ENCODE data around the gene TNFAIP8L1.

Gene TNFAIP8L1

GRCh38 chr19:4649392-4650047 is 10.2 kb downstream of the TNFAIP8L1 start:
- Mint-ChIP-seq H3K27ac (no peak overlapping the region), H3K36me3 (peaks cover 22 to 25% of the 10 kb centered on the region in 2 donors), H3K4me3 (peak overlapping the region in 1 of 2 donors; percentile 14)

GRCh38 chr19:4650159-4650558 is 10.8 kb downstream of the TNFAIP8L1 start:
- H3K27ac Mint-ChIP-seq = peak overlapping the region; percentile 34
- H3K9me3 Mint-ChIP-seq = no peaks in the 10 kb centered on the region
- H3K4me1 Mint-ChIP-seq = peaks cover 24 to 47% of the 10 kb centered on the region in 2 donors
- no peak overlapping the region for H3K4me3 Mint-ChIP-seq
- DNase-seq (no peak), ATAC-seq (replicated peaks) (no peak)
- H3K27me3 Mint-ChIP-seq = no peaks in the 10 kb centered on the region
- peaks cover 26 to 28% of the 10 kb centered on the region in 2 donors for H3K36me3 Mint-ChIP-seq

More at GRCh38 chr19:4649392-4650047, 10.2 kb downstream of the TNFAIP8L1 start:
- no peaks in the 10 kb centered on the region for H3K9me3 Mint-ChIP-seq
- H3K27me3 Mint-ChIP-seq = no peaks in the 10 kb centered on the region
- no peak for ATAC-seq (replicated peaks)
- peaks cover 19 to 41% of the 10 kb centered on the region in 2 donors for H3K4me1 Mint-ChIP-seq
- no peak for DNase-seq

- no peak overlapping the region for H3K4me3 Mint-ChIP-seq
- H3K27me3 Mint-ChIP-seq = no peaks in the 10 kb centered on the region
- DNase-seq (no peak), ATAC-seq (replicated peaks) (no peak)
- H3K27ac Mint-ChIP-seq = no peak overlapping the region
- H3K4me1 Mint-ChIP-seq = peaks cover 24 to 36% of the 10 kb centered on the region in 2 donors
- H3K9me3 Mint-ChIP-seq = no peaks in the 10 kb centered on the region
- H3K36me3 Mint-ChIP-seq = peaks cover 19 to 22% of the 10 kb centered on the region in 2 donors
These were observed 12.8 kb downstream of the TNFAIP8L1 start for GRCh38 chr19:4652075-4652474.

- Mint-ChIP-seq H3K27ac (no peak overlapping the region), H3K27me3 (no peaks in the 10 kb centered on the region), H3K9me3 (no peaks in the 10 kb centered on the region), H3K4me3 (no peak overlapping the region), H3K4me1 (peaks cover 15 to 21% of the 10 kb centered on the region in 2 donors), H3K36me3 (peaks cover 27 to 32% of the 10 kb centered on the region in 2 donors)
- no peak for ATAC-seq (replicated peaks)
- DNase-seq = no peak
These were observed 14.6 kb downstream of the TNFAIP8L1 start for GRCh38 chr19:4653793-4654436.

GRCh38 chr19:4654437-4655361 is 15.4 kb downstream of the TNFAIP8L1 start:
- no peaks in the 10 kb centered on the region for H3K27me3 Mint-ChIP-seq
- peaks cover 11 to 13% of the 10 kb centered on the region in 2 donors for H3K4me1 Mint-ChIP-seq
- H3K36me3 Mint-ChIP-seq = peaks cover 28 to 33% of the 10 kb centered on the region in 2 donors
- ATAC-seq (replicated peaks) (peak; percentile 42 to 46), DNase-seq (no peak)
- H3K9me3 Mint-ChIP-seq = no peaks in the 10 kb centered on the region
- H3K27ac Mint-ChIP-seq = peak overlapping the region; percentile 84
- H3K4me3 Mint-ChIP-seq = no peak overlapping the region

- Mint-ChIP-seq H3K36me3 (peaks cover 39 to 41% of the 10 kb centered on the region in 2 donors), H3K27me3 (no peaks in the 10 kb centered on the region), H3K27ac (no peak overlapping the region), H3K4me3 (no peak overlapping the region), H3K9me3 (no peaks in the 10 kb centered on the region), H3K4me1 (peaks cover 10 to 20% of the 10 kb centered on the region in 2 donors)
- ATAC-seq (replicated peaks) (no peak), DNase-seq (no peak)
These were observed 16.8 kb downstream of the TNFAIP8L1 start for GRCh38 chr19:4656102-4656501.

- Mint-ChIP-seq H3K4me3 (no peak overlapping the region), H3K4me1 (peaks cover 13 to 25% of the 10 kb centered on the region in 2 donors), H3K27me3 (no peaks in the 10 kb centered on the region), H3K9me3 (no peaks in the 10 kb centered on the region), H3K36me3 (peaks cover 48 to 50% of the 10 kb centered on the region in 2 donors), H3K27ac (no peak overlapping the region)
- DNase-seq (no peak), ATAC-seq (replicated peaks) (no peak)
These were observed 17.9 kb downstream of the TNFAIP8L1 start for GRCh38 chr19:4657262-4657661.

- DNase-seq = no peak
- no peak overlapping the region for H3K27ac Mint-ChIP-seq
- ATAC-seq (replicated peaks) = no peak
- peaks cover 15 to 25% of the 10 kb centered on the region in 2 donors for H3K4me1 Mint-ChIP-seq
- no peak overlapping the region for H3K4me3 Mint-ChIP-seq
- H3K9me3 Mint-ChIP-seq = no peaks in the 10 kb centered on the region
- peaks cover 48 to 53% of the 10 kb centered on the region in 2 donors for H3K36me3 Mint-ChIP-seq
- H3K27me3 Mint-ChIP-seq = no peaks in the 10 kb centered on the region
These were observed 18.5 kb downstream of the TNFAIP8L1 start for GRCh38 chr19:4657835-4658234.

GRCh38 chr19:4660181-4660791 is 21.0 kb downstream of the TNFAIP8L1 start:
- H3K9me3 Mint-ChIP-seq = no peaks in the 10 kb centered on the region
- H3K27ac Mint-ChIP-seq = no peak overlapping the region
- DNase-seq (no peak), ATAC-seq (replicated peaks) (peak in 1 of 2 donors; percentile 42)
- H3K36me3 Mint-ChIP-seq = peaks cover 48 to 53% of the 10 kb centered on the region in 2 donors
- H3K4me1 Mint-ChIP-seq = peaks cover 7 to 21% of the 10 kb centered on the region in 2 donors
- no peaks in the 10 kb centered on the region for H3K27me3 Mint-ChIP-seq
- no peak overlapping the region for H3K4me3 Mint-ChIP-seq

- ATAC-seq (replicated peaks) = no peak
These were observed 21.7 kb downstream of the TNFAIP8L1 start for GRCh38 chr19:4660993-4661392.

GRCh38 chr19:4662020-4662695 is 22.8 kb downstream of the TNFAIP8L1 start:
- H3K9me3 Mint-ChIP-seq = no peaks in the 10 kb centered on the region
- no peaks in the 10 kb centered on the region for H3K27me3 Mint-ChIP-seq
- peak overlapping the region; percentile 80 for H3K27ac Mint-ChIP-seq
- DNase-seq (no peak), ATAC-seq (replicated peaks) (no peak)
- H3K4me1 Mint-ChIP-seq = peaks cover 7 to 19% of the 10 kb centered on the region in 2 donors
- no peak overlapping the region for H3K4me3 Mint-ChIP-seq
- peaks cover 47 to 50% of the 10 kb centered on the region in 2 donors for H3K36me3 Mint-ChIP-seq

More at GRCh38 chr19:4660993-4661392, 21.7 kb downstream of the TNFAIP8L1 start:
- Mint-ChIP-seq H3K4me1 (peaks cover 7 to 19% of the 10 kb centered on the region in 2 donors), H3K4me3 (no peak overlapping the region), H3K9me3 (no peaks in the 10 kb centered on the region), H3K27me3 (no peaks in the 10 kb centered on the region), H3K36me3 (peaks cover 47 to 52% of the 10 kb centered on the region in 2 donors), H3K27ac (peak overlapping the region; percentile 37)
- DNase-seq = no peak

- ATAC-seq (replicated peaks) (no peak), DNase-seq (no peak)
- Mint-ChIP-seq H3K4me1 (peaks cover 7 to 19% of the 10 kb centered on the region in 2 donors), H3K27me3 (no peaks in the 10 kb centered on the region), H3K4me3 (no peak overlapping the region), H3K27ac (peak overlapping the region; percentile 22), H3K36me3 (peaks cover 44 to 50% of the 10 kb centered on the region in 2 donors), H3K9me3 (no peaks in the 10 kb centered on the region)
These were observed 23.5 kb downstream of the TNFAIP8L1 start for GRCh38 chr19:4662812-4663211.

GRCh38 chr19:4664642-4665041 is 25.3 kb downstream of the TNFAIP8L1 start:
- Mint-ChIP-seq H3K4me3 (no peak overlapping the region), H3K27ac (no peak overlapping the region), H3K9me3 (no peaks in the 10 kb centered on the region), H3K27me3 (no peaks in the 10 kb centered on the region), H3K4me1 (peaks cover 15 to 34% of the 10 kb centered on the region in 2 donors), H3K36me3 (peaks cover 38 to 41% of the 10 kb centered on the region in 2 donors)
- no peak for DNase-seq
- no peak for ATAC-seq (replicated peaks)
